HepG2 (cell line): Measurements from ENCODE around the gene KRTAP12-4. TPM values are rescaled to one million over a fixed set of nuclear protein-coding genes. Genes with fewer than 3 reads are reported as not detected.

ENCODE experiments used
- ATAC-seq: fragments of 200-7000 bp; cut with Tn5 transposase; 3 replicates; pipeline ENCODE4 v1.9.1; 2020; ENCODE audit warnings: mild to moderate bottlenecking, moderate library complexity
- BruUV-seq: library from RNA; stranded (reverse); fragments of 400-500 nt; replicated peaks from 2 replicates; lab custom pipeline; 2021; lab: Mats Ljungman, UMichigan
- CTCF ChIA-PET: fragments of 300-600 bp; formaldehyde crosslinking; extraction: SDS; loops from one replicate; lab custom pipeline; 2021; ENCODE audit warnings: low total read pairs, inconsistent platforms, low intra/inter-chr PET ratio; lab: Yijun Ruan, JAX
- POLR2A ChIA-PET: fragments of 350-600 bp; sonication (Branson Sonifier 250); formaldehyde crosslinking; loops from one replicate; lab custom pipeline; 2020; ENCODE audit warnings: antibody characterized with exemption, inconsistent platforms; lab: Yijun Ruan, JAX
- DNase-seq: peaks from one replicate; pipeline ENCODE4 v3.0.0-alpha.2; 2015; ENCODE audit warnings: low spot score
- FAIRE-seq: peaks from 3 replicates; lab custom pipeline; 2011; peaks lifted over from hg19 to GRCh38; lab: Jason Lieb, UNC
- H2AFZ ChIP-seq: one replicate; pipeline ENCODE4 v1.6.1; 2011; ENCODE audit warnings: low read length, inconsistent platforms
- H3K27ac ChIP-seq: fragments of 300-600 bp; 3 replicates; pipeline ENCODE4 v1.8.0; 2011; ENCODE audit warnings: mixed run types, mild to moderate bottlenecking, mixed read lengths, low read length, inconsistent platforms; ENCODE audit not compliant: insufficient read depth; ENCODE audit errors: extremely low read length
- H3K27me3 ChIP-seq, 2 experiments: fragments of 200-600 bp in 1 of 2; 2 replicates in 1 of 2; 3 replicates in 1 of 2; pipeline versions ENCODE4 v1.6.0 to v1.8.0; 2011; ENCODE audit warnings: low read length in 2 of 2, mild to moderate bottlenecking in 2 of 2, moderate library complexity in 2 of 2, inconsistent platforms in 1 of 2; ENCODE audit not compliant: insufficient read depth in 2 of 2, control insufficient read depth in 1 of 2
- H3K36me3 ChIP-seq, 2 experiments: fragments of 200-600 bp in 1 of 2; replicated peaks in 1 of 2; 2 replicates in 1 of 2; 3 replicates in 1 of 2; pipeline versions ENCODE4 v1.5.1 to v1.8.0; 2011; ENCODE audit warnings: low read length in 2 of 2, inconsistent platforms in 1 of 2; ENCODE audit not compliant: insufficient read depth in 2 of 2, control insufficient read depth in 1 of 2
- H3K4me1 ChIP-seq: 2 replicates; pipeline ENCODE4 v1.5.1; 2012; ENCODE audit warnings: low read length, inconsistent platforms; ENCODE audit not compliant: insufficient read depth
- H3K4me2 ChIP-seq: 2 replicates; pipeline ENCODE4 v1.6.0; 2011; ENCODE audit warnings: low read depth, low read length, inconsistent platforms
- H3K4me3 ChIP-seq, 3 experiments: fragments of 200-600 bp in 1 of 3; sonication (generic), shearing (Covaris generic) in 1 of 3; replicated peaks in 1 of 3; 2 replicates each; pipeline ENCODE4 v1.5.1; 2011 to 2016; ENCODE audit warnings: low read length in 3 of 3, inconsistent platforms in 2 of 3, low read depth in 2 of 3, mild to moderate bottlenecking in 2 of 3, control low read depth in 1 of 3, mixed read lengths in 1 of 3; ENCODE audit not compliant: insufficient read depth in 1 of 3
- H3K79me2 ChIP-seq: one replicate; pipeline ENCODE4 v1.6.1; 2011; ENCODE audit warnings: low read length, inconsistent platforms; ENCODE audit not compliant: insufficient read depth
- H3K9ac ChIP-seq: 2 replicates; pipeline ENCODE4 v1.6.0; 2011; ENCODE audit warnings: mild to moderate bottlenecking, low read depth, low read length, inconsistent platforms; ENCODE audit not compliant: insufficient read depth
- H3K9me3 ChIP-seq: 2 replicates; pipeline ENCODE4 v1.5.1; 2012; ENCODE audit warnings: mild to moderate bottlenecking, low read length
- H4K20me1 ChIP-seq: 2 replicates; pipeline ENCODE4 v1.6.0; 2011; ENCODE audit warnings: inconsistent platforms, mild to moderate bottlenecking, low read length, moderate library complexity; ENCODE audit not compliant: insufficient read depth
- CREB1 ChIP-seq, 2 experiments: fragments of 450-650 bp in 1 of 2; IDR thresholded peaks; 2 replicates each; pipeline ENCODE4 v1.6.1; 2016 to 2017; ENCODE audit warnings: control low read depth in 1 of 2, mild to moderate bottlenecking in 1 of 2, missing compliant biosample characterization in 1 of 2, missing genetic modification characterization in 1 of 2
- IKZF4 ChIP-seq: sonication (generic); formaldehyde crosslinking; IDR thresholded peaks from 2 replicates; pipeline ENCODE4 v1.5.1; 2020; ENCODE audit warnings: borderline replicate concordance, mild to moderate bottlenecking, low read depth, missing genetic modification reagents; ENCODE audit errors: not compliant biosample characterization
- PHF8 ChIP-seq: sonication (generic); formaldehyde crosslinking; IDR thresholded peaks from 2 replicates; pipeline ENCODE4 v1.5.0; 2020; ENCODE audit warnings: missing genetic modification reagents
- ZBTB20 ChIP-seq: sonication (generic); formaldehyde crosslinking; IDR thresholded peaks from 2 replicates; pipeline ENCODE4 v1.8.1; 2023; ENCODE audit warnings: missing genetic modification reagents, low read depth, mild to moderate bottlenecking, borderline replicate concordance
- ZBTB21 ChIP-seq: sonication (generic); formaldehyde crosslinking; IDR thresholded peaks from 2 replicates; pipeline ENCODE4 v1.4.0; 2020; ENCODE audit warnings: missing genetic modification reagents
- WGBS: methylation state at CpG from one replicate; pipeline ENCODE4 v1.1.6; 2017; ENCODE audit warnings: low lambda C conversion rate; 5-methylcytosine and 5-hydroxymethylcytosine counted together
- in situ Hi-C: cut with HindIII; loops from 2 replicates; pipeline ENCODE4 v1.10.0; 2017; ENCODE audit warnings: low pct_unique_long_range_greater_than_20kb; ENCODE audit not compliant: extremely low pct_ligation_motif_present
- intact Hi-C: fragments of 100-400 bp; cut with micrococcal nuclease; formaldehyde crosslinking; loops from one replicate; pipeline ENCODE4 v1.10.0; 2022; ENCODE audit not compliant: unreplicated experiment
- polyA plus RNA-seq, 8 experiments: library from polyadenylated mRNA; depleted of rRNA in 3 of 8; stranded (reverse) in 7 of 8; unstranded in 1 of 8; fragments of >200 nt; fragmentation: Illumina TruSeq in 4 of 8; extraction: Trizol in 4 of 8; gene quantifications; 2 replicates each; pipeline versions ENCODE4 v1.2.1 to v1.2.3, GENCODE V29; 2011 to 2016; ENCODE audit warnings: low read depth in 4 of 8, missing spikeins in 1 of 8, mixed read lengths in 1 of 8; ENCODE audit not compliant: insufficient read depth in 1 of 8
- total RNA-seq, 5 experiments: library from RNA; depleted of rRNA; stranded (reverse); fragments of >200 nt; fragmentation: Illumina TruSeq; extraction: Trizol; gene quantifications; 2 replicates each; pipeline ENCODE4 v1.2.3, GENCODE V29; 2016; ENCODE audit warnings: low read depth in 1 of 5
- TF ChIP-seq, protein P1 (sequence below): sonication (generic); formaldehyde crosslinking; IDR thresholded peaks from 2 replicates; pipeline ENCODE4 v1.4.0; 2020; ENCODE audit warnings: missing genetic modification reagents
- TF ChIP-seq, protein P2 (sequence below), 2 experiments: IDR thresholded peaks; 2 replicates each; pipeline ENCODE4 v1.6.1; 2011 to 2012; ENCODE audit warnings: low read length in 2 of 2, borderline replicate concordance in 1 of 2, low read depth in 1 of 2, mild to moderate bottlenecking in 1 of 2, moderate library complexity in 1 of 2

The KRTAP12-4 gene
- total and polyA plus RNA-seq, 2 of the 13 experiments (the other 11 are each of a cell fraction or from before 2014, with no cell fraction given), result not detected

DNA sequence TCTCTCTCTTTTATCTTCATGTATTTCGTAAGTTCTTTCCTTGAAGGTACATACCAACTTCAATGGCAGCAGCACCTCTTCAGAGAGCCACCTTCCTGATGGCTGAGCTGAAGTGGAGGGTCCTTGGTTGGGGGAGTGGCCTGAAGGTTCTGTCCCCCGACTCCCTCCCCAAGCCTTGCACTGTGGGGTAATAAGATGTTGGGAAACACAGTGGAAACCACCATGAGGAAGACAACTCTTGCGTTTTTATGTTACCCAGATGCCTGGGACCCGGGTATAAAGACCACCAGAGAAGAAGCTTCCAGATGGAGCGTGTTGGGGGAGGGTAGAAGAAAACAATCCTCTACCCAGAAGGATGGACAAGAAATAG lies 4.1 kb upstream of the KRTAP12-4 start (continued):
- TF ChIP-seq, protein P1, sequence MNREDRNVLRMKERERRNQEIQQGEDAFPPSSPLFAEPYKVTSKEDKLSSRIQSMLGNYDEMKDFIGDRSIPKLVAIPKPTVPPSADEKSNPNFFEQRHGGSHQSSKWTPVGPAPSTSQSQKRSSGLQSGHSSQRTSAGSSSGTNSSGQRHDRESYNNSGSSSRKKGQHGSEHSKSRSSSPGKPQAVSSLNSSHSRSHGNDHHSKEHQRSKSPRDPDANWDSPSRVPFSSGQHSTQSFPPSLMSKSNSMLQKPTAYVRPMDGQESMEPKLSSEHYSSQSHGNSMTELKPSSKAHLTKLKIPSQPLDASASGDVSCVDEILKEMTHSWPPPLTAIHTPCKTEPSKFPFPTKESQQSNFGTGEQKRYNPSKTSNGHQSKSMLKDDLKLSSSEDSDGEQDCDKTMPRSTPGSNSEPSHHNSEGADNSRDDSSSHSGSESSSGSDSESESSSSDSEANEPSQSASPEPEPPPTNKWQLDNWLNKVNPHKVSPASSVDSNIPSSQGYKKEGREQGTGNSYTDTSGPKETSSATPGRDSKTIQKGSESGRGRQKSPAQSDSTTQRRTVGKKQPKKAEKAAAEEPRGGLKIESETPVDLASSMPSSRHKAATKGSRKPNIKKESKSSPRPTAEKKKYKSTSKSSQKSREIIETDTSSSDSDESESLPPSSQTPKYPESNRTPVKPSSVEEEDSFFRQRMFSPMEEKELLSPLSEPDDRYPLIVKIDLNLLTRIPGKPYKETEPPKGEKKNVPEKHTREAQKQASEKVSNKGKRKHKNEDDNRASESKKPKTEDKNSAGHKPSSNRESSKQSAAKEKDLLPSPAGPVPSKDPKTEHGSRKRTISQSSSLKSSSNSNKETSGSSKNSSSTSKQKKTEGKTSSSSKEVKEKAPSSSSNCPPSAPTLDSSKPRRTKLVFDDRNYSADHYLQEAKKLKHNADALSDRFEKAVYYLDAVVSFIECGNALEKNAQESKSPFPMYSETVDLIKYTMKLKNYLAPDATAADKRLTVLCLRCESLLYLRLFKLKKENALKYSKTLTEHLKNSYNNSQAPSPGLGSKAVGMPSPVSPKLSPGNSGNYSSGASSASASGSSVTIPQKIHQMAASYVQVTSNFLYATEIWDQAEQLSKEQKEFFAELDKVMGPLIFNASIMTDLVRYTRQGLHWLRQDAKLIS (CRISPR knock-in tag), result no peak

DNA sequence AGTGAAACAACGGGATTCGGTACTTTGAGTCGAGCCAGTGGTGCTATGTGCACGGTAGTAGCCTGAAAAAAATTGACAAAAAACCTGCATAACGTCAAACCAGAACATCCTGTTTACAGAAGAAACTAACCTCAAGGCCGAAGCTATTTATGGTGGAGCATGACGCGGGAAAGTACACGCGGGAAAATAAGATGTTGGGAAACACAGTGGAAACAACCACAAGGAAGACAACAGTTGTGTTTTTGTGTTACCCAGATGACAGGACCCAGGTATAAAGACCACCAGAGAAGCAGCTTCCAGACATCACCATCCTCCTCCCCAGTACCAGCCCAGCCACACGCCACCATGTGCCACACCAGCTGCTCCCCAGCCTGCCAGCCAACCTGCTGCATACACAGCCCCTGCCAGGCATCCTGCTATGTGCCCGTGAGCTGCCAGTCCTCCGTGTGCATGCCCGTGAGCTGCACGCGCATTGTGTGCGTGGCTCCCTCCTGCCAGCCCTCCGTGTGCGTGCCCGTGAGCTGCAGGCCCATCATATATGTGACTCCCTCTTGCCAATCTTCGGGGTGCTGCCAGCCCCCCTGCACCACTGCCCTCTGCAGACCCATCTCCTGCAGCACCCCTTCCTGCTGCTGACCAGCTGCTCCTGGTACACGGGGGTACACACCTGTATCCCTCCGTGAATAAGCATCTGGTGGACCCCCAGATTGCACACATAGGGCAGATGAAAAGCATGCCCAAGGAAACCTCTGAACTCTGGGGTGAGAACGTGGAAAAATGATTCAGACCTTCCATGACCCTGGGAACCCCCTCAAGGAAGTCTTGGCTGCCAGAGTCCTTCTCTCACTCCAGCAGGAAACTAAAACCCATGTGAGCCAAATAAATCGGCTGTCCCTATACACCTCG lies 3.4 kb upstream of the KRTAP12-4 start, which contains the start of gene KRTAP12-3:
TSS of gene KRTAP12-3 (plus strand) at position 298 of the 906 bp plus-strand sequence. CDS start at position 346, 48 bp downstream.
- intact Hi-C loops, result no loop called here
- no peaks in the 10 kb centered on the region for H4K20me1 ChIP-seq
- no peaks in the 10 kb centered on the region for H3K36me3 ChIP-seq
- H3K9ac ChIP-seq, result no peak within 1 kb of the TSS
- no peak within 1 kb of the TSS for H2AFZ ChIP-seq
- H3K79me2 ChIP-seq, result no peaks in the 10 kb centered on the region
- H3K27ac ChIP-seq, result no peak within 1 kb of the TSS
- peak; percentile 41; the same call in 1 of the 2 replicates for TF ChIP-seq ZBTB21 (CRISPR knock-in tag)
- TF ChIP-seq, protein P2, sequence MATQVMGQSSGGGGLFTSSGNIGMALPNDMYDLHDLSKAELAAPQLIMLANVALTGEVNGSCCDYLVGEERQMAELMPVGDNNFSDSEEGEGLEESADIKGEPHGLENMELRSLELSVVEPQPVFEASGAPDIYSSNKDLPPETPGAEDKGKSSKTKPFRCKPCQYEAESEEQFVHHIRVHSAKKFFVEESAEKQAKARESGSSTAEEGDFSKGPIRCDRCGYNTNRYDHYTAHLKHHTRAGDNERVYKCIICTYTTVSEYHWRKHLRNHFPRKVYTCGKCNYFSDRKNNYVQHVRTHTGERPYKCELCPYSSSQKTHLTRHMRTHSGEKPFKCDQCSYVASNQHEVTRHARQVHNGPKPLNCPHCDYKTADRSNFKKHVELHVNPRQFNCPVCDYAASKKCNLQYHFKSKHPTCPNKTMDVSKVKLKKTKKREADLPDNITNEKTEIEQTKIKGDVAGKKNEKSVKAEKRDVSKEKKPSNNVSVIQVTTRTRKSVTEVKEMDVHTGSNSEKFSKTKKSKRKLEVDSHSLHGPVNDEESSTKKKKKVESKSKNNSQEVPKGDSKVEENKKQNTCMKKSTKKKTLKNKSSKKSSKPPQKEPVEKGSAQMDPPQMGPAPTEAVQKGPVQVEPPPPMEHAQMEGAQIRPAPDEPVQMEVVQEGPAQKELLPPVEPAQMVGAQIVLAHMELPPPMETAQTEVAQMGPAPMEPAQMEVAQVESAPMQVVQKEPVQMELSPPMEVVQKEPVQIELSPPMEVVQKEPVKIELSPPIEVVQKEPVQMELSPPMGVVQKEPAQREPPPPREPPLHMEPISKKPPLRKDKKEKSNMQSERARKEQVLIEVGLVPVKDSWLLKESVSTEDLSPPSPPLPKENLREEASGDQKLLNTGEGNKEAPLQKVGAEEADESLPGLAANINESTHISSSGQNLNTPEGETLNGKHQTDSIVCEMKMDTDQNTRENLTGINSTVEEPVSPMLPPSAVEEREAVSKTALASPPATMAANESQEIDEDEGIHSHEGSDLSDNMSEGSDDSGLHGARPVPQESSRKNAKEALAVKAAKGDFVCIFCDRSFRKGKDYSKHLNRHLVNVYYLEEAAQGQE (IDR thresholded peaks at IDR 0.05; ENCODE audit: borderline replicate concordance in 1 of 2, low read depth in 1 of 2, low read length in 2 of 2), result no peak
- TF ChIP-seq IKZF4 (CRISPR knock-in tag), result no peak
- TF ChIP-seq PHF8 (CRISPR knock-in tag), result no peak
- TF ChIP-seq ZBTB20 (CRISPR knock-in tag), result no peak
- TF ChIP-seq CREB1 (IDR thresholded peaks at IDR 0.05), result 0 out of 2 replicates have a peak, but pooled peaks have one; percentile 3
- TF ChIP-seq CREB1 (CRISPR knock-in tag; IDR thresholded peaks at IDR 0.05), result no peak
- peaks cover 3 to 13% of the 10 kb centered on the region in 2 experiments; a peak in 2 of 5 replicates for H3K27me3 ChIP-seq
- H3K4me1 ChIP-seq, result peaks cover 9% of the 10 kb centered on the region; the same call in 1 of the 2 replicates
- FAIRE-seq (no peak), DNase-seq (no peak), ATAC-seq (no peak)
- no TSS peak for BruUV-seq
- CTCF ChIA-PET, result no interaction called here
- H3K4me2 ChIP-seq, result no peak within 1 kb of the TSS
- H3K4me3 ChIP-seq, result no peak within 1 kb of the TSS
- in situ Hi-C loops, result no loop called here
- 48% methylated on average over 18 of the region's 26 CpGs for WGBS
- H3K9me3 ChIP-seq, result peaks cover 4% of the 10 kb centered on the region; the same call in 1 of the 2 replicates
- POLR2A ChIA-PET, result no interaction called here
